Kidney epithelial cell (primary cell): ENCODE results near the gene ADGRV1. TPM values are rescaled to one million over a fixed set of nuclear protein-coding genes. Genes with fewer than 3 reads are reported as not detected.
"Not testable (repeated sequence)": the region's sequence is repeated elsewhere in the genome, so short reads cannot be mapped to it uniquely, and the experiment has no call there.

Source experiments
- DNase-seq: peaks from one replicate; pipeline ENCODE4 v3.0.0-alpha.2; 2010; ENCODE audit warnings: low read depth
- H3K27me3 ChIP-seq: 2 replicates; pipeline ENCODE4 v1.6.0; 2011; ENCODE audit warnings: low read length; ENCODE audit not compliant: control insufficient read depth, insufficient read depth
- H3K36me3 ChIP-seq: 2 replicates; pipeline ENCODE4 v1.5.1; 2011; ENCODE audit warnings: low read length; ENCODE audit not compliant: control insufficient read depth, insufficient read depth
- H3K4me3 ChIP-seq: 2 replicates; pipeline ENCODE4 v1.5.1; 2011; ENCODE audit warnings: low read depth, mild to moderate bottlenecking, control low read depth, low read length
- total RNA-seq: library from RNA; depleted of rRNA; stranded (reverse); fragments of >200 nt; gene quantifications from 2 replicates; pipeline ENCODE4 v1.2.3, GENCODE V29; 2015
- TF ChIP-seq, protein P1 (sequence below): IDR thresholded peaks from 2 replicates; pipeline ENCODE4 v1.5.1; 2011; ENCODE audit warnings: mild to moderate bottlenecking, moderate library complexity, low read length, control low read depth, inconsistent platforms; ENCODE audit not compliant: insufficient read depth, poor library complexity, severe bottlenecking

ADGRV1 gene
- total RNA-seq, 1 donor from 2014 or later = 3.5 TPM

GRCh38 chr5:90916947-90917800, 358.6 kb downstream of the ADGRV1 start:
- H3K27me3 ChIP-seq = no peaks in the 10 kb centered on the region
- TF ChIP-seq, protein P1, sequence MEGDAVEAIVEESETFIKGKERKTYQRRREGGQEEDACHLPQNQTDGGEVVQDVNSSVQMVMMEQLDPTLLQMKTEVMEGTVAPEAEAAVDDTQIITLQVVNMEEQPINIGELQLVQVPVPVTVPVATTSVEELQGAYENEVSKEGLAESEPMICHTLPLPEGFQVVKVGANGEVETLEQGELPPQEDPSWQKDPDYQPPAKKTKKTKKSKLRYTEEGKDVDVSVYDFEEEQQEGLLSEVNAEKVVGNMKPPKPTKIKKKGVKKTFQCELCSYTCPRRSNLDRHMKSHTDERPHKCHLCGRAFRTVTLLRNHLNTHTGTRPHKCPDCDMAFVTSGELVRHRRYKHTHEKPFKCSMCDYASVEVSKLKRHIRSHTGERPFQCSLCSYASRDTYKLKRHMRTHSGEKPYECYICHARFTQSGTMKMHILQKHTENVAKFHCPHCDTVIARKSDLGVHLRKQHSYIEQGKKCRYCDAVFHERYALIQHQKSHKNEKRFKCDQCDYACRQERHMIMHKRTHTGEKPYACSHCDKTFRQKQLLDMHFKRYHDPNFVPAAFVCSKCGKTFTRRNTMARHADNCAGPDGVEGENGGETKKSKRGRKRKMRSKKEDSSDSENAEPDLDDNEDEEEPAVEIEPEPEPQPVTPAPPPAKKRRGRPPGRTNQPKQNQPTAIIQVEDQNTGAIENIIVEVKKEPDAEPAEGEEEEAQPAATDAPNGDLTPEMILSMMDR = no peak
- no peaks in the 10 kb centered on the region for H3K36me3 ChIP-seq
- no peak for DNase-seq
- no peak overlapping the region for H3K4me3 ChIP-seq

- Histone ChIP-seq H3K36me3 (no peaks in the 10 kb centered on the region), H3K4me3 (no peak overlapping the region), H3K27me3 (no peaks in the 10 kb centered on the region)
- DNase-seq = no peak
- TF ChIP-seq, protein P1 = no peak
Measured at GRCh38 chr5:90917928-90918668, 359.5 kb downstream of the ADGRV1 start.

- no peaks in the 10 kb centered on the region for H3K27me3 ChIP-seq
- TF ChIP-seq, protein P1 = no peak
- no peaks in the 10 kb centered on the region for H3K36me3 ChIP-seq
- H3K4me3 ChIP-seq = no peak overlapping the region
- no peak for DNase-seq
Measured at GRCh38 chr5:90921418-90921973, 362.9 kb downstream of the ADGRV1 start.

DNA sequence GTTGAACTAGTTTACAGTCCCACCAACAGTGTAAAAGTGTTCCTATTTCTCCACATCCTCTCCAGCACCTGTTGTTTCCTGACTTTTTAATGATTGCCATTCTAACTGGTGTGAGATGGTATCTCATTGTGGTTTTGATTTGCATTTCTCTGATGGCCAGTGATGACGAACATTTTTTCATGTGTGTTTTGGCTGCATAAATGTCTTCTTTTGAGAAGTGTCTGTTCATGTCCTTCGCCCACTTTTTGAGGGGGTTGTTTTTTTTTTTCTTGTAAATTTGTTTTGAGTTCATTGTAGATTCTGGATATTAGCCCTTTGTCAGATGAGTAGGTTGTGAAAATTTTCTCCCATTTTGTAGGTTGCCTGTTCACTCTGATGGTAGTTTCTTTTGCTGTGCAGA, 365.6 kb downstream of the ADGRV1 start:
- H3K36me3 ChIP-seq, DNase-seq, H3K27me3 ChIP-seq, H3K4me3 ChIP-seq: not testable (repeated sequence)

- DNase-seq, H3K4me3 ChIP-seq, H3K27me3 ChIP-seq, H3K36me3 ChIP-seq: not testable (repeated sequence)
Measured at GRCh38 chr5:90929013-90929839, 370.6 kb downstream of the ADGRV1 start.

DNA sequence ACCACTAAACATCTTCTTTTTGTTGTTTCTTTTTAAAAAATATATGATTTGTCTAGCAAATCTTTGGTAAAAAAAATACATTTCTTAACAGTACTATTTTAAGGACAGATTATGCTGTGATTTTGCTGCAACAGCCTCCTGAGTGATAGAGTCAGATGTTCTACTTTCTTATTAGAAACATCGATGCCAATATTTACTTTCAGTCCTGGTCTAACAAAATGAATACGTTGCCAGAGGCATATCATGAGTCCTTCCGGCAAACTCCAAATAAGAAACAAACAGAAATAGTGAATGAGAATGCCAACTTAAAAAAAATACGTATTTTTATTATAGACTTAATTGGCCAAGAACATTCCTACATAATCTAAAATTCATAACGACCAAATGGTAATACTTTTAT, 371.5 kb downstream of the ADGRV1 start:
- H3K36me3 ChIP-seq = no peaks in the 10 kb centered on the region
- no peaks in the 10 kb centered on the region for H3K27me3 ChIP-seq
- TF ChIP-seq, protein P1 = no peak
- no peak for DNase-seq
- no peak overlapping the region for H3K4me3 ChIP-seq
